Keratinocyte (primary cell): ENCODE results near the gene SMYD4. TPM values are rescaled to one million over a fixed set of nuclear protein-coding genes. Genes with fewer than 3 reads are reported as not detected.

Source experiments
- DNase-seq: peaks from one replicate; pipeline ENCODE4 v3.0.0-alpha.2; 2011; ENCODE audit warnings: low read depth, missing footprints, low spot score
- FAIRE-seq: peaks from 2 replicates; lab custom pipeline; 2011; peaks lifted over from hg19 to GRCh38; lab: Jason Lieb, UNC
- H2AFZ ChIP-seq: 2 replicates; pipeline ENCODE4 v1.6.0; 2012; ENCODE audit warnings: low read length, control low read depth, inconsistent platforms; ENCODE audit not compliant: control insufficient read depth
- H3K27ac ChIP-seq: 2 replicates; pipeline ENCODE4 v1.5.1; 2011; ENCODE audit warnings: low read length; ENCODE audit not compliant: control insufficient read depth, insufficient read depth
- H3K27me3 ChIP-seq: 3 replicates; pipeline ENCODE4 v1.6.0; 2011; ENCODE audit warnings: low read length; ENCODE audit not compliant: control insufficient read depth, insufficient read depth; ENCODE audit errors: extremely low read depth
- H3K36me3 ChIP-seq, 2 experiments: 2 replicates in 1 of 2; 3 replicates in 1 of 2; pipeline ENCODE4 v1.5.1; 2011; ENCODE audit warnings: low read length in 2 of 2, mild to moderate bottlenecking in 1 of 2; ENCODE audit not compliant: control insufficient read depth in 2 of 2, insufficient read depth in 2 of 2; ENCODE audit errors: extremely low read depth in 1 of 2
- H3K4me1 ChIP-seq: 3 replicates; pipeline ENCODE4 v1.5.1; 2011; ENCODE audit warnings: low read length; ENCODE audit not compliant: control insufficient read depth, insufficient read depth; ENCODE audit errors: extremely low read depth
- H3K4me2 ChIP-seq: 3 replicates; pipeline ENCODE4 v1.6.0; 2011; ENCODE audit warnings: low read depth, low read length; ENCODE audit not compliant: control insufficient read depth, insufficient read depth; ENCODE audit errors: extremely low read depth
- H3K4me3 ChIP-seq, 3 experiments: fragments of 200-600 bp in 1 of 3; sonication (generic) in 1 of 3; 2 replicates in 2 of 3; 3 replicates in 1 of 3; pipeline ENCODE4 v1.5.1; 2011 to 2016; ENCODE audit warnings: low read length in 3 of 3, mild to moderate bottlenecking in 3 of 3, control low read depth in 2 of 3, inconsistent platforms in 1 of 3, low read depth in 1 of 3, mixed read lengths in 1 of 3, mixed run types in 1 of 3, moderate library complexity in 1 of 3; ENCODE audit not compliant: control insufficient read depth in 2 of 3, insufficient read depth in 2 of 3; ENCODE audit errors: extremely low read depth in 1 of 3
- H3K79me2 ChIP-seq: 2 replicates; pipeline ENCODE4 v1.6.0; 2012; ENCODE audit warnings: low read length; ENCODE audit not compliant: control insufficient read depth, insufficient read depth
- H3K9ac ChIP-seq: 3 replicates; pipeline ENCODE4 v1.6.0; 2011; ENCODE audit warnings: low read length; ENCODE audit not compliant: control insufficient read depth, insufficient read depth; ENCODE audit errors: extremely low read depth
- H3K9me1 ChIP-seq: 3 replicates; pipeline ENCODE4 v1.6.0; 2011; ENCODE audit warnings: low read length; ENCODE audit not compliant: control insufficient read depth, insufficient read depth; ENCODE audit errors: extremely low read depth
- H3K9me3 ChIP-seq: 2 replicates; pipeline ENCODE4 v1.5.1; 2012; ENCODE audit warnings: low read depth, low read length; ENCODE audit not compliant: control insufficient read depth
- H4K20me1 ChIP-seq: 3 replicates; pipeline ENCODE4 v1.6.0; 2011; ENCODE audit warnings: low read length; ENCODE audit not compliant: control insufficient read depth, insufficient read depth; ENCODE audit errors: extremely low read depth
- EZH2 ChIP-seq: IDR thresholded peaks from one replicate; pipeline ENCODE4 v1.6.1; 2012; ENCODE audit warnings: inconsistent platforms, mild to moderate bottlenecking, low read length, moderate library complexity
- dilution Hi-C: fragments of 300-500 bp; cut with MboI; formaldehyde crosslinking; loops from one replicate; pipeline ENCODE4 v1.7.0; 2020; ENCODE audit warnings: low sequenced_read_pairs; ENCODE audit not compliant: extremely low pct_ligation_motif_present
- polyA plus RNA-seq, 5 experiments: library from polyadenylated mRNA; depleted of rRNA in 3 of 5; stranded (reverse) in 3 of 5; stranded (forward) in 1 of 5; unstranded in 1 of 5; fragments of >200 nt; gene quantifications; 1 replicate in 1 of 5; 2 replicates in 3 of 5; 3 replicates in 1 of 5; pipeline versions ENCODE4 v1.2.1 to v1.2.3, GENCODE V29; 2011 to 2012; ENCODE audit warnings: missing spikeins in 2 of 5, low read depth in 1 of 5, low replicate concordance in 1 of 5
- TF ChIP-seq, protein P1 (sequence below), 3 experiments: IDR thresholded peaks in 1 of 3; conservative IDR thresholded peaks in 1 of 3; optimal IDR thresholded peaks in 1 of 3; 2 replicates in 2 of 3; 3 replicates in 1 of 3; pipeline versions ENCODE3 to v1.5.1; 2011; ENCODE audit warnings: low read length in 3 of 3, mild to moderate bottlenecking in 3 of 3, moderate library complexity in 2 of 3, control low read depth in 1 of 3, inconsistent platforms in 1 of 3; ENCODE audit not compliant: insufficient read depth in 2 of 3; ENCODE audit errors: extremely low read depth in 1 of 3

The SMYD4 gene
- polyA plus RNA-seq, 1 donor (not counting 4 experiments of a cell fraction or from before 2014, with no cell fraction given) = 6.3 TPM

GRCh38 chr17:1843947-1844346, 14.2 kb upstream of the SMYD4 start:
- Histone ChIP-seq H2AFZ (no peak overlapping the region), H3K9me1 (no peaks in the 10 kb centered on the region), H3K9me3 (no peaks in the 10 kb centered on the region), H3K27ac (no peak overlapping the region), H3K27me3 (no peaks in the 10 kb centered on the region), H4K20me1 (no peaks in the 10 kb centered on the region), H3K4me1 (no peaks in the 10 kb centered on the region), H3K4me2 (no peak overlapping the region), H3K36me3 (peaks cover 10 to 12% of the 10 kb centered on the region in 2 experiments), H3K79me2 (peaks cover 15% of the 10 kb centered on the region), H3K9ac (no peak overlapping the region), H3K4me3 (no peak overlapping the region)
- FAIRE-seq (no peak), DNase-seq (no peak)
- dilution Hi-C loops = no loop called here
- TF ChIP-seq, protein P1, sequence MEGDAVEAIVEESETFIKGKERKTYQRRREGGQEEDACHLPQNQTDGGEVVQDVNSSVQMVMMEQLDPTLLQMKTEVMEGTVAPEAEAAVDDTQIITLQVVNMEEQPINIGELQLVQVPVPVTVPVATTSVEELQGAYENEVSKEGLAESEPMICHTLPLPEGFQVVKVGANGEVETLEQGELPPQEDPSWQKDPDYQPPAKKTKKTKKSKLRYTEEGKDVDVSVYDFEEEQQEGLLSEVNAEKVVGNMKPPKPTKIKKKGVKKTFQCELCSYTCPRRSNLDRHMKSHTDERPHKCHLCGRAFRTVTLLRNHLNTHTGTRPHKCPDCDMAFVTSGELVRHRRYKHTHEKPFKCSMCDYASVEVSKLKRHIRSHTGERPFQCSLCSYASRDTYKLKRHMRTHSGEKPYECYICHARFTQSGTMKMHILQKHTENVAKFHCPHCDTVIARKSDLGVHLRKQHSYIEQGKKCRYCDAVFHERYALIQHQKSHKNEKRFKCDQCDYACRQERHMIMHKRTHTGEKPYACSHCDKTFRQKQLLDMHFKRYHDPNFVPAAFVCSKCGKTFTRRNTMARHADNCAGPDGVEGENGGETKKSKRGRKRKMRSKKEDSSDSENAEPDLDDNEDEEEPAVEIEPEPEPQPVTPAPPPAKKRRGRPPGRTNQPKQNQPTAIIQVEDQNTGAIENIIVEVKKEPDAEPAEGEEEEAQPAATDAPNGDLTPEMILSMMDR (optimal IDR thresholded peaks at IDR 0.05 in 1 of 3, IDR thresholded peaks at IDR 0.05 in 1 of 3, conservative IDR thresholded peaks at IDR 0.05 in 1 of 3; ENCODE audit: extremely low read depth in 1 of 3, insufficient read depth in 2 of 3, low read length in 3 of 3) = no peak
- no peak for TF ChIP-seq EZH2

DNA sequence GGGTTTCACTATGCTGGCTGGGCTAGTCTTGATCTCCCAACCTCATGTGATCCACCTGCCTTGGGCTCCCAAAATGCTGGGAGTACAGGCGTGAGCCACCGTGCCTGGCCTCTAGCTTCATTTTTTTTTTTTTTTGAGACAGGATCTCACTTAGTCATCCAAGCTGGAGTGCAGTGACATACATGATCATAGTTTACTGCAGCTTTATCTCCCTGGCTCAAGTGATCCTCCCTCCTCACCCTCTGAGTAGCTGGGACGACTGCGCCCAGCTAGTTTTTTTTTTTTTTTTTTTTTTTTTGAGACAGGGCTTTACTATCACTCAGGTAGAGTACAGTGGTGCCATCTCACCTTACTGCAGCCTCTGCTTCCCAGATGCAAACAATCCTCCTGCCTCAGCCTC, 9.8 kb upstream of the SMYD4 start:
- Histone ChIP-seq H3K36me3 (peaks cover 7 to 8% of the 10 kb centered on the region in 2 experiments), H3K9me1 (no peaks in the 10 kb centered on the region), H3K4me3 (no peak overlapping the region), H2AFZ (no peak overlapping the region), H3K4me1 (peaks cover 4% of the 10 kb centered on the region), H3K9ac (no peak overlapping the region), H3K27me3 (no peaks in the 10 kb centered on the region), H3K27ac (no peak overlapping the region), H4K20me1 (no peaks in the 10 kb centered on the region), H3K9me3 (no peaks in the 10 kb centered on the region), H3K4me2 (no peak overlapping the region), H3K79me2 (peaks cover 47% of the 10 kb centered on the region)
- dilution Hi-C loops = no loop called here
- DNase-seq = no peak
- TF ChIP-seq, protein P1 (optimal IDR thresholded peaks at IDR 0.05 in 1 of 3, IDR thresholded peaks at IDR 0.05 in 1 of 3, conservative IDR thresholded peaks at IDR 0.05 in 1 of 3; ENCODE audit: extremely low read depth in 1 of 3, insufficient read depth in 2 of 3, low read length in 3 of 3) = no peak
- no peak for TF ChIP-seq EZH2
- no peak for FAIRE-seq
